GM19397 (cell line): ENCODE measurements around the gene LRMDA.

Experiments
- ATAC-seq: cut with Tn5 transposase; IDR thresholded peaks from one replicate; pipeline ENCODE4 v1.9.1; 2021; ENCODE audit warnings: mild to moderate bottlenecking, moderate library complexity; ENCODE audit not compliant: unreplicated experiment

Gene LRMDA

GRCh38 chr10:76333796-76334195 lies 902.4 kb downstream of the LRMDA start:
- no peak for ATAC-seq

GRCh38 chr10:76334255-76334654 lies 902.8 kb downstream of the LRMDA start:
- ATAC-seq: no peak

- no peak for ATAC-seq
Observed at GRCh38 chr10:76336213-76336963, 905.0 kb downstream of the LRMDA start.

GRCh38 chr10:76337641-76338040 lies 906.2 kb downstream of the LRMDA start:
- no peak for ATAC-seq

- no peak for ATAC-seq
Observed at GRCh38 chr10:76338187-76338586, 906.8 kb downstream of the LRMDA start.

GRCh38 chr10:76341740-76342139 lies 910.3 kb downstream of the LRMDA start:
- ATAC-seq: no peak

- ATAC-seq: no peak
Observed at GRCh38 chr10:76342996-76343395, 911.6 kb downstream of the LRMDA start.

GRCh38 chr10:76347832-76348231 lies 916.4 kb downstream of the LRMDA start:
- no peak for ATAC-seq

GRCh38 chr10:76350583-76350982 lies 919.2 kb downstream of the LRMDA start:
- ATAC-seq: no peak

- ATAC-seq: no peak
Observed at GRCh38 chr10:76352300-76352699, 920.9 kb downstream of the LRMDA start.

- ATAC-seq: no peak
Observed at GRCh38 chr10:76353237-76353851, 921.9 kb downstream of the LRMDA start.

- ATAC-seq: no peak
Observed at GRCh38 chr10:76354212-76354738, 922.9 kb downstream of the LRMDA start.

- no peak for ATAC-seq
Observed at GRCh38 chr10:76354921-76355320, 923.5 kb downstream of the LRMDA start.

GRCh38 chr10:76356557-76356956 lies 925.1 kb downstream of the LRMDA start:
- ATAC-seq: no peak

- ATAC-seq: no peak
Observed at GRCh38 chr10:76357726-76358415, 926.4 kb downstream of the LRMDA start.

- no peak for ATAC-seq
Observed at GRCh38 chr10:76358743-76359395, 927.4 kb downstream of the LRMDA start.

- ATAC-seq: no peak
Observed at GRCh38 chr10:76375761-76376160, 944.3 kb downstream of the LRMDA start.

GRCh38 chr10:76382381-76382851 lies 951.0 kb downstream of the LRMDA start:
- ATAC-seq: no peak

- ATAC-seq: no peak
Observed at GRCh38 chr10:76388321-76389023, 957.0 kb downstream of the LRMDA start.

GRCh38 chr10:76393875-76394706 lies 962.7 kb downstream of the LRMDA start:
- ATAC-seq: no peak
